Measurements from ENCODE around the gene ZFP64.

The ZFP64 gene

GRCh38 chr20:52118016-52118623 lies 73.5 kb downstream of the ZFP64 start:
- no peak overlapping the region for H3K4me3 ChIP-seq (ENCODE audit: low read length in 2 of 2)
- no peaks in the 10 kb centered on the region for H3K36me3 ChIP-seq (ENCODE audit: control insufficient read depth in 2 of 2, insufficient read depth in 2 of 2, low read length in 2 of 2)
- no peak overlapping the region for H3K9ac ChIP-seq (ENCODE audit: low read depth in 1 of 2, low read length in 2 of 2)
- no peaks in the 10 kb centered on the region for H3K27me3 ChIP-seq (ENCODE audit: control insufficient read depth in 2 of 2, insufficient read depth in 2 of 2, low read length in 2 of 2)
- no peaks in the 10 kb centered on the region for H3K4me1 ChIP-seq (ENCODE audit: control insufficient read depth in 2 of 2, insufficient read depth in 2 of 2, low read length in 2 of 2)
- H3K27ac ChIP-seq (ENCODE audit: low read depth in 2 of 2, low read length in 2 of 2), result no peak overlapping the region
- H3K9me3 ChIP-seq (ENCODE audit: control insufficient read depth in 2 of 2, low read length in 2 of 2), result no peaks in the 10 kb centered on the region

DNA sequence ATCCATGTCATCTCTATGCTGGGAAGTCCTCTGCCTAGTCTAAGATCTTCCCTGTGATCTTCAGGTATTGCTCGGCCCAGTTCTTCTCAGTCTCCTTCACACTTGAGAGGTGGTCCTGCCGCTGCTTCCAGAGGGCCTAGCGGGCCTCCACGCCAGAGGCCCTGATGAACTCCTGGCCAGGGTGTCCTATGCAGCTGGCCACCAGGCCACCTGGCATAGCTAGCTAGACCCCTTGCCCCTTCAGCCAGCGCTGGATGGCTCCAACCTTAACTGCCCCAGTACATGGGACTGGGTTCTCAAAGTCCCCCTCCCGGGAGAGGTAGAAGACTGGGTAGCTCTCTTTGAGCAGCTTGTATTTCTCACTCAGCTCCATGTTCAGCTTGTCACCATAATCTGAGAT lies 81.1 kb downstream of the ZFP64 start:
- peaks cover 4 to 9% of the 10 kb centered on the region in 2 donors for H3K27me3 ChIP-seq (ENCODE audit: control insufficient read depth in 2 of 2, insufficient read depth in 2 of 2, low read length in 2 of 2)
- H3K9me3 ChIP-seq (ENCODE audit: control insufficient read depth in 2 of 2, low read length in 2 of 2), result no peaks in the 10 kb centered on the region
- H3K27ac ChIP-seq (ENCODE audit: low read depth in 2 of 2, low read length in 2 of 2), result no peak overlapping the region
- H3K36me3 ChIP-seq (ENCODE audit: control insufficient read depth in 2 of 2, insufficient read depth in 2 of 2, low read length in 2 of 2), result no peaks in the 10 kb centered on the region
- no peak overlapping the region for H3K9ac ChIP-seq (ENCODE audit: low read depth in 1 of 2, low read length in 2 of 2)
- H3K4me1 ChIP-seq (ENCODE audit: control insufficient read depth in 2 of 2, insufficient read depth in 2 of 2, low read length in 2 of 2), result peaks cover 0 to 2% of the 10 kb centered on the region in 2 donors
- H3K4me3 ChIP-seq (ENCODE audit: low read length in 2 of 2), result no peak overlapping the region

GRCh38 chr20:52105442-52106422 lies 85.8 kb downstream of the ZFP64 start:
- H3K27me3 ChIP-seq (ENCODE audit: control insufficient read depth in 2 of 2, insufficient read depth in 2 of 2, low read length in 2 of 2), result peaks cover 9 to 29% of the 10 kb centered on the region in 2 donors
- H3K9me3 ChIP-seq (ENCODE audit: control insufficient read depth in 2 of 2, low read length in 2 of 2), result no peaks in the 10 kb centered on the region
- H3K4me1 ChIP-seq (ENCODE audit: control insufficient read depth in 2 of 2, insufficient read depth in 2 of 2, low read length in 2 of 2), result peaks cover 0 to 14% of the 10 kb centered on the region in 2 donors
- no peak overlapping the region for H3K27ac ChIP-seq (ENCODE audit: low read depth in 2 of 2, low read length in 2 of 2)
- H3K9ac ChIP-seq (ENCODE audit: low read depth in 1 of 2, low read length in 2 of 2), result no peak overlapping the region
- H3K4me3 ChIP-seq (ENCODE audit: low read length in 2 of 2), result peak overlapping the region; percentile 23 to 32
- no peaks in the 10 kb centered on the region for H3K36me3 ChIP-seq (ENCODE audit: control insufficient read depth in 2 of 2, insufficient read depth in 2 of 2, low read length in 2 of 2)

GRCh38 chr20:52104546-52105441 lies 86.8 kb downstream of the ZFP64 start:
- Histone ChIP-seq H3K36me3 (ENCODE audit: control insufficient read depth in 2 of 2, insufficient read depth in 2 of 2, low read length in 2 of 2) (no peaks in the 10 kb centered on the region), H3K4me3 (ENCODE audit: low read length in 2 of 2) (peak overlapping the region; percentile 36 to 50), H3K4me1 (ENCODE audit: control insufficient read depth in 2 of 2, insufficient read depth in 2 of 2, low read length in 2 of 2) (peaks cover 0 to 14% of the 10 kb centered on the region in 2 donors), H3K9me3 (ENCODE audit: control insufficient read depth in 2 of 2, low read length in 2 of 2) (no peaks in the 10 kb centered on the region), H3K27me3 (ENCODE audit: control insufficient read depth in 2 of 2, insufficient read depth in 2 of 2, low read length in 2 of 2) (peaks cover 9 to 29% of the 10 kb centered on the region in 2 donors), H3K9ac (ENCODE audit: low read depth in 1 of 2, low read length in 2 of 2) (no peak overlapping the region), H3K27ac (ENCODE audit: low read depth in 2 of 2, low read length in 2 of 2) (no peak overlapping the region)

DNA sequence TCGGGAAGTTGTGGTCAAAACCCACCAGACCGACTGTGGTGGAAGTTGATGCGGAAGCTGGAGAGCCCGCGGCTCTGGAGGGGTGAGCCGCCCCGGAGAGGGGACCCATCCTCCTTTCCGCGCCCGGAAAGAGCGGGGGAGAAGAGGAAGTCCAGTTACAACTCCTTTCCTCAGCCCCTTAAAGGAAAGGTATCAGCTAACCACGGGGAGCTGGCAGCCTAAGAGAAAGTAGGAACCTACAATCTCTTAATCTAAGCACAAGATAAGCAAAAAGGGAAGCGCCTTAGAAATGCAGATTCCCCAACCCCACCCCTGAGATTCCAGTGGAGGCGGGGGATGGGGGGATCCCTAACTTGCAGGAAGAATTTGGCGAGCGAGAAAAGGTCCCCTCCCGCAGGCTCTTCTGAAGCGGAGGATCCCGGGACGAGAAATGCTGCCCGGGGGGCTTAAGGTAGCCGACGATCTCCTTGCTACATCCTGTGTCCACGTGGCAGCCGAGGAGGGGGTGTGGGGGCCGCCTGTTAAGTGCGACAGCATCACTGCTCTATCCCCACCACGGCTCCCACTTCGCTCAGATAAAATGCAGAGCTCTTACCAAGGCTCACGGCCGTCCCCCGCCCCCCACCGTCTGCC lies 87.5 kb downstream of the ZFP64 start:
- Histone ChIP-seq H3K4me3 (ENCODE audit: low read length in 2 of 2) (peak overlapping the region; percentile 26 to 36), H3K4me1 (ENCODE audit: control insufficient read depth in 2 of 2, insufficient read depth in 2 of 2, low read length in 2 of 2) (peaks cover 0 to 14% of the 10 kb centered on the region in 2 donors), H3K27ac (ENCODE audit: low read depth in 2 of 2, low read length in 2 of 2) (no peak overlapping the region), H3K9me3 (ENCODE audit: control insufficient read depth in 2 of 2, low read length in 2 of 2) (no peaks in the 10 kb centered on the region), H3K27me3 (ENCODE audit: control insufficient read depth in 2 of 2, insufficient read depth in 2 of 2, low read length in 2 of 2) (peaks cover 9 to 29% of the 10 kb centered on the region in 2 donors), H3K36me3 (ENCODE audit: control insufficient read depth in 2 of 2, insufficient read depth in 2 of 2, low read length in 2 of 2) (no peaks in the 10 kb centered on the region), H3K9ac (ENCODE audit: low read depth in 1 of 2, low read length in 2 of 2) (no peak overlapping the region)

DNA sequence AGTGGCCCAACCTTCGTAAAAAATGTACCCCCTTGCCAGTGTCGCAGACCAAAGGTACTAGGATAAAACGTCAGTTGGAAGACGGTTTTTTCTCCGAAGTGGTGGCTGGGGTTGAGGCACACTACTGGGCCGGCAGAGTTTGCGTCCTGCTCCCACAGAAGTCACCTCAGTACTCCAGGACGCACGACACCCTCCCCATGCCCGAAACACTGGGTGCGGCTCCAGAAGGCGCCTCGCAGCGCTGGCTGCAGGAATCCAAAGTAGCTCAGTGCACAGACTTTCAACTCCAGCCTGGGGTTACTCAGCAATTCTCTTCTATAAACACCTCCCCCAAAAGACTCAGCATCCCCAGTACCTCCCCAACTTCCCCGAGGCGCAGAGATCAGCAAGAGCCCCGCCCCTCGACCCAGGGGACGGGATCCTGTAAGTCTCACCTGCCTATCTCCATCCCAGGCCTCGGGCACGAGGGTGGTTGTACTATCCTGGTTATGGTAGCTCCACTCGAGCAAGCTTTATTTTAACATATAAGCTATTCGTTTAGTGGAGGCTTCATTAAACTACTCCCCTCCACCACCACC lies 88.2 kb downstream of the ZFP64 start:
- no peaks in the 10 kb centered on the region for H3K36me3 ChIP-seq (ENCODE audit: control insufficient read depth in 2 of 2, insufficient read depth in 2 of 2, low read length in 2 of 2)
- peaks cover 9 to 29% of the 10 kb centered on the region in 2 donors for H3K27me3 ChIP-seq (ENCODE audit: control insufficient read depth in 2 of 2, insufficient read depth in 2 of 2, low read length in 2 of 2)
- H3K27ac ChIP-seq (ENCODE audit: low read depth in 2 of 2, low read length in 2 of 2), result no peak overlapping the region
- no peak overlapping the region for H3K9ac ChIP-seq (ENCODE audit: low read depth in 1 of 2, low read length in 2 of 2)
- peaks cover 0 to 14% of the 10 kb centered on the region in 2 donors for H3K4me1 ChIP-seq (ENCODE audit: control insufficient read depth in 2 of 2, insufficient read depth in 2 of 2, low read length in 2 of 2)
- H3K9me3 ChIP-seq (ENCODE audit: control insufficient read depth in 2 of 2, low read length in 2 of 2), result no peaks in the 10 kb centered on the region
- peak overlapping the region in 1 of 2 donors; percentile 26 for H3K4me3 ChIP-seq (ENCODE audit: low read length in 2 of 2)

- H3K4me1 ChIP-seq (ENCODE audit: control insufficient read depth in 2 of 2, insufficient read depth in 2 of 2, low read length in 2 of 2), result peaks cover 0 to 14% of the 10 kb centered on the region in 2 donors
- H3K9me3 ChIP-seq (ENCODE audit: control insufficient read depth in 2 of 2, low read length in 2 of 2), result no peaks in the 10 kb centered on the region
- H3K27ac ChIP-seq (ENCODE audit: low read depth in 2 of 2, low read length in 2 of 2), result no peak overlapping the region
- H3K36me3 ChIP-seq (ENCODE audit: control insufficient read depth in 2 of 2, insufficient read depth in 2 of 2, low read length in 2 of 2), result no peaks in the 10 kb centered on the region
- no peak overlapping the region for H3K4me3 ChIP-seq (ENCODE audit: low read length in 2 of 2)
- H3K27me3 ChIP-seq (ENCODE audit: control insufficient read depth in 2 of 2, insufficient read depth in 2 of 2, low read length in 2 of 2), result peaks cover 9 to 29% of the 10 kb centered on the region in 2 donors
- no peak overlapping the region for H3K9ac ChIP-seq (ENCODE audit: low read depth in 1 of 2, low read length in 2 of 2)
These were observed 89.0 kb downstream of the ZFP64 start for GRCh38 chr20:52102559-52102958.

- H3K27ac ChIP-seq (ENCODE audit: low read depth in 2 of 2, low read length in 2 of 2), result no peak overlapping the region
- H3K9ac ChIP-seq (ENCODE audit: low read depth in 1 of 2, low read length in 2 of 2), result no peak overlapping the region
- no peak overlapping the region for H3K4me3 ChIP-seq (ENCODE audit: low read length in 2 of 2)
- H3K9me3 ChIP-seq (ENCODE audit: control insufficient read depth in 2 of 2, low read length in 2 of 2), result no peaks in the 10 kb centered on the region
- H3K36me3 ChIP-seq (ENCODE audit: control insufficient read depth in 2 of 2, insufficient read depth in 2 of 2, low read length in 2 of 2), result peaks cover 0 to under 1% of the 10 kb centered on the region in 2 donors
- peaks cover 9 to 29% of the 10 kb centered on the region in 2 donors for H3K27me3 ChIP-seq (ENCODE audit: control insufficient read depth in 2 of 2, insufficient read depth in 2 of 2, low read length in 2 of 2)
- H3K4me1 ChIP-seq (ENCODE audit: control insufficient read depth in 2 of 2, insufficient read depth in 2 of 2, low read length in 2 of 2), result peaks cover 0 to 14% of the 10 kb centered on the region in 2 donors
These were observed 89.5 kb downstream of the ZFP64 start for GRCh38 chr20:52102126-52102525.
